ENCODE measurements around the gene CBFA2T2.
"Not testable (repeated sequence)": the region's sequence is repeated elsewhere in the genome, so short reads cannot be mapped to it uniquely, and the experiment has no call there.

Gene CBFA2T2

GRCh38 chr20:33488201-33488600 is 1.7 kb upstream of the CBFA2T2 start:
- peak overlapping the region in 2 of 3 experiments; percentile 21 to 30 for H3K27ac Mint-ChIP-seq
- TF ChIP-seq, protein P1, sequence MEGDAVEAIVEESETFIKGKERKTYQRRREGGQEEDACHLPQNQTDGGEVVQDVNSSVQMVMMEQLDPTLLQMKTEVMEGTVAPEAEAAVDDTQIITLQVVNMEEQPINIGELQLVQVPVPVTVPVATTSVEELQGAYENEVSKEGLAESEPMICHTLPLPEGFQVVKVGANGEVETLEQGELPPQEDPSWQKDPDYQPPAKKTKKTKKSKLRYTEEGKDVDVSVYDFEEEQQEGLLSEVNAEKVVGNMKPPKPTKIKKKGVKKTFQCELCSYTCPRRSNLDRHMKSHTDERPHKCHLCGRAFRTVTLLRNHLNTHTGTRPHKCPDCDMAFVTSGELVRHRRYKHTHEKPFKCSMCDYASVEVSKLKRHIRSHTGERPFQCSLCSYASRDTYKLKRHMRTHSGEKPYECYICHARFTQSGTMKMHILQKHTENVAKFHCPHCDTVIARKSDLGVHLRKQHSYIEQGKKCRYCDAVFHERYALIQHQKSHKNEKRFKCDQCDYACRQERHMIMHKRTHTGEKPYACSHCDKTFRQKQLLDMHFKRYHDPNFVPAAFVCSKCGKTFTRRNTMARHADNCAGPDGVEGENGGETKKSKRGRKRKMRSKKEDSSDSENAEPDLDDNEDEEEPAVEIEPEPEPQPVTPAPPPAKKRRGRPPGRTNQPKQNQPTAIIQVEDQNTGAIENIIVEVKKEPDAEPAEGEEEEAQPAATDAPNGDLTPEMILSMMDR (IDR thresholded peaks at IDR 0.05; ENCODE audit: unreplicated experiment in 3 of 3), result no peak
- H3K4me3 Mint-ChIP-seq, result peak overlapping the region in 2 of 3 experiments; percentile 35 to 49
- no peaks in the 10 kb centered on the region for H3K9me3 Mint-ChIP-seq
- no peaks in the 10 kb centered on the region for H3K36me3 Mint-ChIP-seq (ENCODE audit: low read depth)
- H3K4me1 Mint-ChIP-seq, result peaks cover 8% of the 10 kb centered on the region
- no peaks in the 10 kb centered on the region for H3K27me3 Mint-ChIP-seq (ENCODE audit: low read depth)

DNA sequence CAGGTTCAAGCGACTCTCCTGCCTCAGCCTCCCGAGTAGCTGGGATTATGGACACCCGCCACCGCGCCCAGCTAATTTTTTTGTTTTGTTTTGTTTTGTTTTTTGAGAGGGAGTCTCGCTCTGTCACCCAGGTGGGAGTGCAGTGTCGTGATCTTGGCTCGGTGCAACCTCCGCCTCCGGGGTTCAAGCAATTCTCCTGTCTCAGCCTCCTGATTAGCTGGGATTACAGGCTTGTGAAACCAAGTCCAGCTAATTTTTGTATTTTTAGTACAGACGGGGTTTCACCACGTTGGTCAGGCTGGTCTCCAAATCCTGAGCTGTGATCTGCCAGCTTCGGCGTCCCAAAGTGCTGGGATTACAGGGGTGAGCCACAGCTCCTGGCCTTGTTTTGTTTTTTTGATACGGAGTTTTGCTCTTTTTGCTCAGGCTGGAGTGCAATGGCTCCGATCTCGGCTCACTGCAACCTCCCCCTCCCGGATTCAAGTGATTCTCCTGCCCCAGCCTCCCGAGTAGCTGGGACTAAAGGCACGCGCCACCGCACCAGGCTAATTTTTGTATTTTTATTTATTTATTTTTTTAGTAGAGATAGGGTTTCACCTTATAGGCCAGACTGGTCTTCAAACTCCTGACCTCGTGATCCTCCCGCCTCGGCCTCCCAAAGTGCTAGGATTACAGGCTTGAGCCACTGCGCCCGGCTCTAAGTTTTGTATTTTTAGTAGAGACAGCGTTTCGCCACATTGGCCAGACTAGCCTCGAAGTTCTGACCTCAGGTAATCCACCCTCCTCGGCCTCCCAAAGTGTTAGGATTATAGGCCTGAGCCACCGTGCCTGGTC is 1.0 kb upstream of the CBFA2T2 start:
- H3K27me3 Mint-ChIP-seq (ENCODE audit: low read depth); H3K4me1 Mint-ChIP-seq; H3K9me3 Mint-ChIP-seq; H3K36me3 Mint-ChIP-seq (ENCODE audit: low read depth): not testable (repeated sequence)
- Mint-ChIP-seq H3K27ac (peak overlapping the region in 1 of 3 experiments; percentile 93), H3K4me3 (peak overlapping the region in 2 of 3 experiments; percentile 32 to 36)

DNA sequence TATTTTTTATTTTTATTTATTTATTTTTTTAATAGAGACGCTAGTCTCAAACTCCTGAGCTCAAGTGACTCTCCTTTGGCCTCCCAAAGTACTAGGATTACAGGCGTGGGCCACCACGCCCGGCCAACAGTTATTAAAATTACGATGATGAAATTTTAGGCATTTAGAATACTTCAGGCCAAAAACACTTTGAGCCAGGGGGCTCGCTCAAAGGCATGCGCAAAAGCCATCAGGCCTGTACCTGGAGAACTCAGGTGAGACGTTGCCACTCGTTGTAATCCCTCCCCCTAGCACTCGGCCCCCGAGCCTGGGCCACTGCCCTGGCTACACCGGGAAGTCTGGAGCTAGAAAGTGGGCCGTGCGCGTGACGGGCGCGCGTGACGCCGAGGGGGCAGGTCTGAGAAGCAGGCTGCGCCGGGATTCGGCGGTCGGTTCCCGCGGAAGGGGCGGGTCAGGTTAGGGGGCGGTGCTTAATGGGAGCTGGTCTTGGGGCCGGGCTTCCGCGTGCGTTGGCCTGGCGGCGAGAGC is 337 bp upstream of the CBFA2T2 start:
- Mint-ChIP-seq H3K27ac (peak overlapping the region; percentile 48 to 94 (median 93)), H3K4me1 (peaks cover 8% of the 10 kb centered on the region), H3K36me3 (ENCODE audit: low read depth) (peaks cover 5% of the 10 kb centered on the region), H3K4me3 (peak overlapping the region; percentile 88 to 90 (median 90)), H3K27me3 (ENCODE audit: low read depth) (no peaks in the 10 kb centered on the region), H3K9me3 (no peaks in the 10 kb centered on the region)
- TF ChIP-seq, protein P1 (IDR thresholded peaks at IDR 0.05; ENCODE audit: unreplicated experiment in 3 of 3), result no peak

DNA sequence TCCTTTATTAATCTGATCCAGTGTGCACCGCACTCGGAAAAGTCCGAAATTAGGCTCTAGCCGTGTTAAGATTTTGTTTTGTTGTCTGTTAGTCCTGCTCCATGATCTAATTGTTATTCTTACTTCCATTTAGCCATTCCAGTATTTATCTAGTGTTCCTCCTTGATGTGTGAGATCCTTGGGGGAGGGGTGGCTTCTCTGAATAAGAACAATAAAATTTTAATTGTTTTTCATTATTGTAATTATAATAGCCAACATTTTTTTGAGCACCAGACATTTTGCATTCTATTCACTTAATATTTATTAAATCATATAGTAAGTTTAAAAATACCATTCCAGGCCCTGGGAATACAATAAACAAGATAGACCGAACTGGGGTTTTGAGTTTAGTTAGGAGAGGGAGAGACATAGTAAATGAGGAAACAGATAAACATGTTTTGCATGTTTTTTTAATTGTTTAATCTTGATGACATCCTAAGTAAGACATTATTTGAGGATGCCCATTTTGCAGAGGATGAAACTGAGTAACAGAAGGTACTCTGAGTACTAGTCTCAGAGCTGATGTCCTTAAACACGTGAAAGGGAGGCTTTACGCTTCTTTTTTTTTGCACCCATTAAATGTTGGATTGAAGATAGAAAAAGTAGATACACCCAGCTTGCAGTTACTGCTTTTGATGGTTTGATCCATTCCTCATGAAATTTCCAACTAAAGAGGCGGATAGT is 1.2 kb downstream of the CBFA2T2 start:
- peak overlapping the region; percentile 77 to 95 (median 87) for H3K27ac Mint-ChIP-seq
- H3K36me3 Mint-ChIP-seq (ENCODE audit: low read depth), result peaks cover 9% of the 10 kb centered on the region
- TF ChIP-seq, protein P1 (IDR thresholded peaks at IDR 0.05; ENCODE audit: unreplicated experiment in 3 of 3), result no peak
- H3K27me3 Mint-ChIP-seq (ENCODE audit: low read depth), result no peaks in the 10 kb centered on the region
- no peaks in the 10 kb centered on the region for H3K9me3 Mint-ChIP-seq
- peaks cover 11% of the 10 kb centered on the region for H3K4me1 Mint-ChIP-seq
- H3K4me3 Mint-ChIP-seq, result peak overlapping the region; percentile 88 to 98 (median 96)

GRCh38 chr20:33493076-33493766 is 3.3 kb downstream of the CBFA2T2 start:
- Mint-ChIP-seq H3K9me3 (no peaks in the 10 kb centered on the region), H3K27ac (no peak overlapping the region), H3K27me3 (ENCODE audit: low read depth) (no peaks in the 10 kb centered on the region), H3K4me3 (peak overlapping the region in 2 of 3 experiments; percentile 50 to 53), H3K4me1 (peaks cover 16% of the 10 kb centered on the region), H3K36me3 (ENCODE audit: low read depth) (peaks cover 15% of the 10 kb centered on the region)
- TF ChIP-seq, protein P1 (IDR thresholded peaks at IDR 0.05; ENCODE audit: unreplicated experiment in 3 of 3), result no peak

DNA sequence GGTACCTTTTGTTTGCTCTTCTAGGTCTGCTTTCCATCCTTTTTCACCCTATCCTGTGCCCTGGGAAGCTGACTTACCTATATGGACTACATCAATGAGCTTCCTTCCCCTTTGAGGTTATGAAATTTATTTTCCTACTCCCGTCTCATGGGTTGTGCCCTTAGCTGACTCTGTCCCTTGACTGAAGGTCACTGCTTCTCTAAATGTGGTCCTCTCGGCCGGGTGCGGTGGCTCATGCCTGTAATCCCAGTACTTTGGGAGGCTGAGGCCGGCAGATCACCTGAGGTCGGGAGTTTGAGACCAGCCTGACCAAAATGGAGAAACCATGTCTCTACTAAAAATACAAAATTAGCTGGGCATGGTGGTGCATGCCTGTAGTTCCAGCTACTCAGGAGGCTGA is 6.9 kb downstream of the CBFA2T2 start:
- H3K27me3 Mint-ChIP-seq (ENCODE audit: low read depth); H3K4me3 Mint-ChIP-seq; H3K9me3 Mint-ChIP-seq: not testable (repeated sequence)
- H3K4me1 Mint-ChIP-seq, result peaks cover 22% of the 10 kb centered on the region
- peak overlapping the region in 1 of 3 experiments; percentile 41 for H3K27ac Mint-ChIP-seq
- H3K36me3 Mint-ChIP-seq (ENCODE audit: low read depth), result peaks cover 15% of the 10 kb centered on the region
